SU-DHL-6 (cell line): ENCODE measurements around the gene RILPL1.

Experiments used
- H2AFZ ChIP-seq: fragments of 200-600 bp; sonication (generic); 2 replicates; pipeline ENCODE4 v1.6.1; 2014; ENCODE audit warnings: low read depth, mild to moderate bottlenecking, moderate library complexity, mixed read lengths, antibody characterized with exemption, low read length; ENCODE audit not compliant: severe bottlenecking
- H3F3A ChIP-seq: fragments of 200-600 bp; shearing (Covaris generic); 2 replicates; pipeline ENCODE4 v1.6.0; 2016; ENCODE audit warnings: antibody characterized with exemption, mild to moderate bottlenecking; ENCODE audit not compliant: insufficient read depth
- H3K27ac ChIP-seq: fragments of 200-600 bp; sonication (generic); 2 replicates; pipeline ENCODE4 v1.5.1; 2016; ENCODE audit warnings: low read depth, mild to moderate bottlenecking, low read length, moderate library complexity, mixed read lengths
- H3K27me3 ChIP-seq: fragments of 200-600 bp; sonication (generic), shearing (Covaris generic); 2 replicates; pipeline ENCODE4 v1.6.0; 2014; ENCODE audit warnings: mild to moderate bottlenecking, low read length
- H3K36me3 ChIP-seq: fragments of 200-600 bp; sonication (generic); 2 replicates; pipeline ENCODE4 v1.6.1; 2014; ENCODE audit warnings: mild to moderate bottlenecking, low read length, mixed read lengths
- H3K4me2 ChIP-seq: fragments of 300-600, 200-600 bp; shearing (Covaris generic), sonication (generic); 2 replicates; pipeline ENCODE4 v1.6.0; 2014; ENCODE audit warnings: low read length, low read depth, mild to moderate bottlenecking; ENCODE audit not compliant: poor library complexity, severe bottlenecking
- H3K4me3 ChIP-seq: fragments of 200-600 bp; sonication (generic); 2 replicates; pipeline ENCODE4 v1.5.1; 2014; ENCODE audit warnings: antibody characterized with exemption, low read length, mild to moderate bottlenecking, mixed read lengths; ENCODE audit not compliant: insufficient read depth, poor library complexity, severe bottlenecking
- H3K79me2 ChIP-seq: fragments of 200-600 bp; sonication (generic); 2 replicates; pipeline ENCODE4 v1.6.1; 2014; ENCODE audit warnings: mild to moderate bottlenecking, low read length, moderate library complexity; ENCODE audit not compliant: insufficient read depth
- H3K9ac ChIP-seq: fragments of 200-600 bp; sonication (generic); 2 replicates; pipeline ENCODE4 v1.7.0; 2014; ENCODE audit warnings: mild to moderate bottlenecking, low read length
- H3K9me2 ChIP-seq: fragments of 200-600 bp; sonication (generic); replicated peaks from 2 replicates; pipeline ENCODE4 v1.6.1; 2014; ENCODE audit warnings: low read length; ENCODE audit not compliant: insufficient read depth
- H3K9me3 ChIP-seq: fragments of 200-600 bp; sonication (generic); 2 replicates; pipeline ENCODE4 v1.6.1; 2014; ENCODE audit warnings: low read length, mixed read lengths; ENCODE audit not compliant: insufficient read depth
- H4K20me1 ChIP-seq: fragments of 200-600 bp; sonication (generic); 2 replicates; pipeline ENCODE4 v1.6.1; 2014; ENCODE audit warnings: low read depth, mild to moderate bottlenecking, antibody characterized with exemption, low read length, moderate library complexity, mixed read lengths
- EZH2phosphoT487 ChIP-seq: fragments of 200-600 bp; sonication (generic), shearing (Covaris generic); conservative IDR thresholded peaks from 2 replicates; pipeline ENCODE4 v1.6.1; 2018; ENCODE audit warnings: mild to moderate bottlenecking, antibody characterized with exemption, low read length, moderate library complexity, mixed read lengths
- TF ChIP-seq, protein P1 (sequence below): fragments of 200-600 bp; sonication (generic); IDR thresholded peaks from one replicate; pipeline ENCODE4 v1.5.1; 2017; ENCODE audit warnings: antibody characterized with exemption, mild to moderate bottlenecking, low read length, moderate library complexity; ENCODE audit not compliant: insufficient read depth, poor library complexity, severe bottlenecking

The RILPL1 gene

DNA sequence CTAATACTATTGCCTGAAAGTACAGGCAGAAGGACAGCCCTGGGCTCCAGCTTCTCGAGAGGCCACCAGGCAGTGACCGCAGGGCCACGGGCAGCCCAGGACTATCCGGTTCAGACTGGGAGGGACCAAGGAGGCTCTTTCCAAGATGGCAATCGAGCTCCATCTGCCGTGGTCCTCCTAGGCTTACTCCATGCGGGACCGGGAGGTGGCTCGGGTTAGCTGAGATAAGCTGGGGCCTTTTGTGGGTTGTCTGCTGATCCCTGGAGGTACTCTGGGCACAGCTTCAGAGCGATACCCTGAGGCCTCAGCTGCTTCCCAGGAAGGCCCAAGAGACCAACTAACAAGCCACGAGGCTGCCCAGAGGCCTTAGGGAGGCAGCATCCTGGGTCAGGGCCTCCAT, 42.5 kb downstream of the RILPL1 start:
- Histone ChIP-seq H3K9me3 (no peaks in the 10 kb centered on the region), H3K4me3 (no peak overlapping the region), H3K79me2 (no peaks in the 10 kb centered on the region), H3K27me3 (no peaks in the 10 kb centered on the region), H3K9me2 (no peaks in the 10 kb centered on the region), H3K4me2 (no peak overlapping the region), H3K36me3 (no peaks in the 10 kb centered on the region), H3K9ac (no peak overlapping the region), H3F3A (no peaks in the 10 kb centered on the region), H2AFZ (no peak overlapping the region), H4K20me1 (no peaks in the 10 kb centered on the region), H3K27ac (no peak overlapping the region)
- TF ChIP-seq, protein P1, sequence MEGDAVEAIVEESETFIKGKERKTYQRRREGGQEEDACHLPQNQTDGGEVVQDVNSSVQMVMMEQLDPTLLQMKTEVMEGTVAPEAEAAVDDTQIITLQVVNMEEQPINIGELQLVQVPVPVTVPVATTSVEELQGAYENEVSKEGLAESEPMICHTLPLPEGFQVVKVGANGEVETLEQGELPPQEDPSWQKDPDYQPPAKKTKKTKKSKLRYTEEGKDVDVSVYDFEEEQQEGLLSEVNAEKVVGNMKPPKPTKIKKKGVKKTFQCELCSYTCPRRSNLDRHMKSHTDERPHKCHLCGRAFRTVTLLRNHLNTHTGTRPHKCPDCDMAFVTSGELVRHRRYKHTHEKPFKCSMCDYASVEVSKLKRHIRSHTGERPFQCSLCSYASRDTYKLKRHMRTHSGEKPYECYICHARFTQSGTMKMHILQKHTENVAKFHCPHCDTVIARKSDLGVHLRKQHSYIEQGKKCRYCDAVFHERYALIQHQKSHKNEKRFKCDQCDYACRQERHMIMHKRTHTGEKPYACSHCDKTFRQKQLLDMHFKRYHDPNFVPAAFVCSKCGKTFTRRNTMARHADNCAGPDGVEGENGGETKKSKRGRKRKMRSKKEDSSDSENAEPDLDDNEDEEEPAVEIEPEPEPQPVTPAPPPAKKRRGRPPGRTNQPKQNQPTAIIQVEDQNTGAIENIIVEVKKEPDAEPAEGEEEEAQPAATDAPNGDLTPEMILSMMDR: no peak
- no peak for TF ChIP-seq EZH2phosphoT487

DNA sequence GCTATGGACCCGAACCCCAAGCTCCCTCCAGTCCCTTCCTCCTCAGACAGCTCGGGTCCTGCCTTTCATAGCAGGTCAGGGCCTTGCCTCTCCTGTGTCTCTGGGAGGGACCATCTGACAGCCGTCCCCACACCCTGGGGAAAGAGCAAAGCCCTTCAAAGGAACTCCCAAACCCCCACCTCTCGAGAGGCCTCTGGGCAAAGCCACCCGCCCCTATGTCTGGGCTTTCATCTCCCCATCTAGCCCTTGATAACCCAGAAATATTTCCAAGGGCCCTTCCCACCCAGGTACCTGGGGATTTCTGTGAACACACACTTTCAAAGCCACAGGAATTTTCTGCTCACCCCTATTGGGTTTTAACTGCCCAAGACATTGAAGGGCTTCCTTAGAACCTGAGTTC, 43.4 kb downstream of the RILPL1 start:
- Histone ChIP-seq H3K36me3 (no peaks in the 10 kb centered on the region), H3K9me2 (no peaks in the 10 kb centered on the region), H3K27ac (no peak overlapping the region), H3K4me3 (no peak overlapping the region), H3K4me2 (no peak overlapping the region), H3K9ac (no peak overlapping the region), H2AFZ (no peak overlapping the region), H3K9me3 (no peaks in the 10 kb centered on the region), H3F3A (no peaks in the 10 kb centered on the region), H3K27me3 (no peaks in the 10 kb centered on the region), H4K20me1 (no peaks in the 10 kb centered on the region), H3K79me2 (no peaks in the 10 kb centered on the region)
- TF ChIP-seq, protein P1: no peak
- TF ChIP-seq EZH2phosphoT487: no peak

DNA sequence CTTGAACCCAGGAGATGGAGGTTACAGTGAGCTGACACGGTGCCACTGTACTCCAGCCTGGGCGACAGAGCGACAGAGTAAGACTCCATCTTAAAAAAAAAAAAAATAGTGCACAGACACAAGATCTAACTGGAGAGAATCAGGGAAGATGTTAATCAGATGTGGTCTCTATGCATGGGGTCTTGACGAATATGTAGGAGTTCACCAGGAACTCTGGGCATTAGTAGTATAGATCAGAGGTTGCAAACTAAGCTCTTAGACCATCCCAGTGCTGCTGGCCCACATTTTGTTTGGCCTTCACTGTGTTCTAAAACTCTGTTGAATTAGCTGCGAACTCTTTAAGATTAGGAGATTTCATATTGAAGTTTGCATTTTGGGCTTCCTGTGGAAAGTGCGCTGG, 43.9 kb downstream of the RILPL1 start:
- H4K20me1 ChIP-seq: no peaks in the 10 kb centered on the region
- no peaks in the 10 kb centered on the region for H3K9me3 ChIP-seq
- no peak for TF ChIP-seq EZH2phosphoT487
- H3K9ac ChIP-seq: no peak overlapping the region
- no peak overlapping the region for H3K4me2 ChIP-seq
- no peaks in the 10 kb centered on the region for H3K27me3 ChIP-seq
- no peaks in the 10 kb centered on the region for H3K9me2 ChIP-seq
- no peaks in the 10 kb centered on the region for H3K79me2 ChIP-seq
- H3K27ac ChIP-seq: no peak overlapping the region
- no peaks in the 10 kb centered on the region for H3K36me3 ChIP-seq
- no peak overlapping the region for H2AFZ ChIP-seq
- no peak overlapping the region for H3K4me3 ChIP-seq
- H3F3A ChIP-seq: no peaks in the 10 kb centered on the region

DNA sequence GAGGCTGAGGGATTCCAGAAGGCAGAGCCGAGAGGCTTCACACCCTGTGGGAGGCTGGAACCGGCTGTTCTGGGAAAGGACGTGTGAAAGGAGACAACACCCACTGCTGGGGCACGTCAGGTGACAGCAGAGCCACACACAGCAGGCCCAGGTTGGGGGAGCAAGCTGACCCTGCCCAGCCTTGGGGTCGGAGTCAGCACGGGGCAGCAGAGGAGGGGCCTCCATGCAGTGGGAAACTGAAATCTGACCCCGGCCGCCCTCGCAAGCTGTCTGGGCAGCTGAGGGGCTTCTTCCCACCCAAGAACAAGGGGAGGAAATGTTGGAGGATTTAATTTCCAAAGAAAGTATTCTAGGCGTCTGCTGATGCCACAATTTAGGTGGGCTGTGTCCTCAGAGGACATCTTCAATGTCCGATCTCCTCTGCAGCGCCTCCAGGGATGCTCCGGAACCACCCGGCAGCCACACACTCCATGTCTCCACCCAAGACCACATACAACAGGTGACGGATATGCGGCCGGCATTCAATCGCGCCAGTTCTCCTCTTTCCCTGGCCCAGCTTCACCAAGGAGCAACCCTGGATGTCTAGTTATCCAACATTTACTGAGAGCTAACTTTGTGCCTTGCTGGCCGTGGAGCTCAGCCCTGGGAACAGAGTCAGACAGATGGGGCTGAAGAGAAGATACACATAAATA, 44.8 kb downstream of the RILPL1 start:
- Histone ChIP-seq H3K9ac (no peak overlapping the region), H3K9me3 (no peaks in the 10 kb centered on the region), H3K4me2 (no peak overlapping the region), H2AFZ (no peak overlapping the region), H3K27me3 (no peaks in the 10 kb centered on the region), H3F3A (no peaks in the 10 kb centered on the region), H3K27ac (no peak overlapping the region), H3K4me3 (no peak overlapping the region), H4K20me1 (no peaks in the 10 kb centered on the region), H3K9me2 (no peaks in the 10 kb centered on the region), H3K36me3 (no peaks in the 10 kb centered on the region), H3K79me2 (no peaks in the 10 kb centered on the region)
- TF ChIP-seq, protein P1: no peak
- TF ChIP-seq EZH2phosphoT487: no peak
